ENCODE measurements around the gene POLG2.
"Not testable (repeated sequence)": the region's sequence is repeated elsewhere in the genome, so short reads cannot be mapped to it uniquely, and the experiment has no call there.

POLG2 gene

GRCh38 chr17:64457156-64457555 lies 39.7 kb downstream of the POLG2 start:
- H3K27me3 ChIP-seq (replicated peaks; ENCODE audit: control insufficient read depth, insufficient read depth, low read length), result no peaks in the 10 kb centered on the region
- DNase-seq (ENCODE audit: low read depth), result peak; percentile 38
- peaks cover 19% of the 10 kb centered on the region for H3K4me1 ChIP-seq (ENCODE audit: control insufficient read depth, insufficient read depth, low read length)
- no peaks in the 10 kb centered on the region for H3K9me3 ChIP-seq (ENCODE audit: control insufficient read depth, low read length)
- H3K4me3 ChIP-seq (ENCODE audit: low read length), result no peak overlapping the region
- H3K36me3 ChIP-seq (ENCODE audit: control insufficient read depth, insufficient read depth, low read length, severe bottlenecking), result no peaks in the 10 kb centered on the region
- H3K9ac ChIP-seq (ENCODE audit: low read length), result no peak overlapping the region

GRCh38 chr17:64455993-64456885 lies 40.6 kb downstream of the POLG2 start:
- DNase-seq (ENCODE audit: low read depth), result no peak
- H3K4me3 ChIP-seq (ENCODE audit: low read length), result no peak overlapping the region
- no peaks in the 10 kb centered on the region for H3K9me3 ChIP-seq (ENCODE audit: control insufficient read depth, low read length)
- no peaks in the 10 kb centered on the region for H3K27me3 ChIP-seq (replicated peaks; ENCODE audit: control insufficient read depth, insufficient read depth, low read length)
- H3K36me3 ChIP-seq (ENCODE audit: control insufficient read depth, insufficient read depth, low read length, severe bottlenecking), result no peaks in the 10 kb centered on the region
- H3K9ac ChIP-seq (ENCODE audit: low read length), result no peak overlapping the region
- H3K4me1 ChIP-seq (ENCODE audit: control insufficient read depth, insufficient read depth, low read length), result peaks cover 19% of the 10 kb centered on the region

GRCh38 chr17:64449545-64449944 lies 47.3 kb downstream of the POLG2 start:
- H3K27me3 ChIP-seq (replicated peaks; ENCODE audit: control insufficient read depth, insufficient read depth, low read length), result no peaks in the 10 kb centered on the region
- peak overlapping the region; percentile 43 for H3K9ac ChIP-seq (ENCODE audit: low read length)
- H3K36me3 ChIP-seq (ENCODE audit: control insufficient read depth, insufficient read depth, low read length, severe bottlenecking), result no peaks in the 10 kb centered on the region
- H3K4me1 ChIP-seq (ENCODE audit: control insufficient read depth, insufficient read depth, low read length), result peaks cover 15% of the 10 kb centered on the region
- H3K9me3 ChIP-seq (ENCODE audit: control insufficient read depth, low read length), result no peaks in the 10 kb centered on the region
- H3K4me3 ChIP-seq (ENCODE audit: low read length), result peak overlapping the region; percentile 61
- peak; percentile 4 for DNase-seq (ENCODE audit: low read depth)

GRCh38 chr17:64448665-64449512 lies 48.0 kb downstream of the POLG2 start, which contains the start of gene MILR1:
TSS of gene MILR1 (plus strand) at chr17:64449115. CDS start at chr17:64449169, 54 bp downstream.
- H3K9me3 ChIP-seq (ENCODE audit: control insufficient read depth, low read length), result no peaks in the 10 kb centered on the region
- peaks cover 15% of the 10 kb centered on the region for H3K4me1 ChIP-seq (ENCODE audit: control insufficient read depth, insufficient read depth, low read length)
- DNase-seq (ENCODE audit: low read depth), result peak; percentile 79
- no peaks in the 10 kb centered on the region for H3K36me3 ChIP-seq (ENCODE audit: control insufficient read depth, insufficient read depth, low read length, severe bottlenecking)
- H3K27me3 ChIP-seq (replicated peaks; ENCODE audit: control insufficient read depth, insufficient read depth, low read length), result no peaks in the 10 kb centered on the region
- H3K9ac ChIP-seq (ENCODE audit: low read length), result peak within 1 kb of the TSS; percentile 43
- peak within 1 kb of the TSS; percentile 61 for H3K4me3 ChIP-seq (ENCODE audit: low read length)

- peaks cover 15% of the 10 kb centered on the region for H3K4me1 ChIP-seq (ENCODE audit: control insufficient read depth, insufficient read depth, low read length)
- DNase-seq (ENCODE audit: low read depth), result no peak
Observed at GRCh38 chr17:64447526-64447925, 49.3 kb downstream of the POLG2 start.

GRCh38 chr17:64443086-64443760 lies 53.6 kb downstream of the POLG2 start:
- no peaks in the 10 kb centered on the region for H3K4me1 ChIP-seq (ENCODE audit: control insufficient read depth, insufficient read depth, low read length)
- no peaks in the 10 kb centered on the region for H3K36me3 ChIP-seq (ENCODE audit: control insufficient read depth, insufficient read depth, low read length, severe bottlenecking)
- no peaks in the 10 kb centered on the region for H3K27me3 ChIP-seq (replicated peaks; ENCODE audit: control insufficient read depth, insufficient read depth, low read length)
- H3K9ac ChIP-seq (ENCODE audit: low read length), result no peak overlapping the region
- peaks cover 6% of the 10 kb centered on the region for H3K9me3 ChIP-seq (ENCODE audit: control insufficient read depth, low read length)
- no peak overlapping the region for H3K4me3 ChIP-seq (ENCODE audit: low read length)
- no peak for DNase-seq (ENCODE audit: low read depth)

More at GRCh38 chr17:64447526-64447925, 49.3 kb downstream of the POLG2 start:
- H3K9me3 ChIP-seq (ENCODE audit: control insufficient read depth, low read length), result no peaks in the 10 kb centered on the region
- H3K4me3 ChIP-seq (ENCODE audit: low read length), result no peak overlapping the region
- H3K36me3 ChIP-seq (ENCODE audit: control insufficient read depth, insufficient read depth, low read length, severe bottlenecking), result no peaks in the 10 kb centered on the region
- no peak overlapping the region for H3K9ac ChIP-seq (ENCODE audit: low read length)
- H3K27me3 ChIP-seq (replicated peaks; ENCODE audit: control insufficient read depth, insufficient read depth, low read length), result no peaks in the 10 kb centered on the region

- H3K4me1 ChIP-seq (ENCODE audit: control insufficient read depth, insufficient read depth, low read length), result no peaks in the 10 kb centered on the region
Observed at GRCh38 chr17:64442541-64442971, 54.3 kb downstream of the POLG2 start.

GRCh38 chr17:64441772-64442540 lies 54.9 kb downstream of the POLG2 start:
- Histone ChIP-seq H3K9me3 (ENCODE audit: control insufficient read depth, low read length) (peaks cover 16% of the 10 kb centered on the region), H3K27me3 (replicated peaks; ENCODE audit: control insufficient read depth, insufficient read depth, low read length) (no peaks in the 10 kb centered on the region), H3K36me3 (ENCODE audit: control insufficient read depth, insufficient read depth, low read length, severe bottlenecking) (no peaks in the 10 kb centered on the region), H3K9ac (ENCODE audit: low read length) (no peak overlapping the region), H3K4me1 (ENCODE audit: control insufficient read depth, insufficient read depth, low read length) (no peaks in the 10 kb centered on the region), H3K4me3 (ENCODE audit: low read length) (no peak overlapping the region)
- DNase-seq (ENCODE audit: low read depth), result peak; percentile 62

More at GRCh38 chr17:64442541-64442971, 54.3 kb downstream of the POLG2 start:
- Histone ChIP-seq H3K9me3 (ENCODE audit: control insufficient read depth, low read length) (peaks cover 13% of the 10 kb centered on the region), H3K27me3 (replicated peaks; ENCODE audit: control insufficient read depth, insufficient read depth, low read length) (no peaks in the 10 kb centered on the region), H3K36me3 (ENCODE audit: control insufficient read depth, insufficient read depth, low read length, severe bottlenecking) (no peaks in the 10 kb centered on the region), H3K4me3 (ENCODE audit: low read length) (no peak overlapping the region), H3K9ac (ENCODE audit: low read length) (no peak overlapping the region)
- DNase-seq (ENCODE audit: low read depth), result no peak

GRCh38 chr17:64439956-64440355 lies 56.9 kb downstream of the POLG2 start:
- no peaks in the 10 kb centered on the region for H3K27me3 ChIP-seq (replicated peaks; ENCODE audit: control insufficient read depth, insufficient read depth, low read length)
- no peak for DNase-seq (ENCODE audit: low read depth)
- no peak overlapping the region for H3K9ac ChIP-seq (ENCODE audit: low read length)
- H3K4me3 ChIP-seq (ENCODE audit: low read length), result no peak overlapping the region
- peaks cover 16% of the 10 kb centered on the region for H3K9me3 ChIP-seq (ENCODE audit: control insufficient read depth, low read length)
- no peaks in the 10 kb centered on the region for H3K36me3 ChIP-seq (ENCODE audit: control insufficient read depth, insufficient read depth, low read length, severe bottlenecking)
- no peaks in the 10 kb centered on the region for H3K4me1 ChIP-seq (ENCODE audit: control insufficient read depth, insufficient read depth, low read length)

GRCh38 chr17:64439521-64439920 lies 57.3 kb downstream of the POLG2 start:
- H3K27me3 ChIP-seq (replicated peaks; ENCODE audit: control insufficient read depth, insufficient read depth, low read length); H3K36me3 ChIP-seq (ENCODE audit: control insufficient read depth, insufficient read depth, low read length, severe bottlenecking); DNase-seq (ENCODE audit: low read depth); H3K4me3 ChIP-seq (ENCODE audit: low read length); H3K4me1 ChIP-seq (ENCODE audit: control insufficient read depth, insufficient read depth, low read length); H3K9ac ChIP-seq (ENCODE audit: low read length): not testable (repeated sequence)
- peaks cover 16% of the 10 kb centered on the region for H3K9me3 ChIP-seq (ENCODE audit: control insufficient read depth, low read length)

Measured in adipocyte (in vitro differentiated cells).